Keratinocyte (primary cell): ENCODE data around the gene JAM2. TPM values are rescaled to one million over a fixed set of nuclear protein-coding genes. Genes with fewer than 3 reads are reported as not detected.

Source experiments
- DNase-seq: peaks from one replicate; pipeline ENCODE4 v3.0.0-alpha.2; 2011; ENCODE audit warnings: low read depth, missing footprints, low spot score
- FAIRE-seq: peaks from 2 replicates; lab custom pipeline; 2011; peaks lifted over from hg19 to GRCh38; lab: Jason Lieb, UNC
- H2AFZ ChIP-seq: 2 replicates; pipeline ENCODE4 v1.6.0; 2012; ENCODE audit warnings: low read length, control low read depth, inconsistent platforms; ENCODE audit not compliant: control insufficient read depth
- H3K27ac ChIP-seq: 2 replicates; pipeline ENCODE4 v1.5.1; 2011; ENCODE audit warnings: low read length; ENCODE audit not compliant: control insufficient read depth, insufficient read depth
- H3K27me3 ChIP-seq: 3 replicates; pipeline ENCODE4 v1.6.0; 2011; ENCODE audit warnings: low read length; ENCODE audit not compliant: control insufficient read depth, insufficient read depth; ENCODE audit errors: extremely low read depth
- H3K36me3 ChIP-seq, 2 experiments: 2 replicates in 1 of 2; 3 replicates in 1 of 2; pipeline ENCODE4 v1.5.1; 2011; ENCODE audit warnings: low read length in 2 of 2, mild to moderate bottlenecking in 1 of 2; ENCODE audit not compliant: control insufficient read depth in 2 of 2, insufficient read depth in 2 of 2; ENCODE audit errors: extremely low read depth in 1 of 2
- H3K4me1 ChIP-seq: 3 replicates; pipeline ENCODE4 v1.5.1; 2011; ENCODE audit warnings: low read length; ENCODE audit not compliant: control insufficient read depth, insufficient read depth; ENCODE audit errors: extremely low read depth
- H3K4me2 ChIP-seq: 3 replicates; pipeline ENCODE4 v1.6.0; 2011; ENCODE audit warnings: low read depth, low read length; ENCODE audit not compliant: control insufficient read depth, insufficient read depth; ENCODE audit errors: extremely low read depth
- H3K4me3 ChIP-seq, 3 experiments: fragments of 200-600 bp in 1 of 3; sonication (generic) in 1 of 3; 2 replicates in 2 of 3; 3 replicates in 1 of 3; pipeline ENCODE4 v1.5.1; 2011 to 2016; ENCODE audit warnings: low read length in 3 of 3, mild to moderate bottlenecking in 3 of 3, control low read depth in 2 of 3, inconsistent platforms in 1 of 3, low read depth in 1 of 3, mixed read lengths in 1 of 3, mixed run types in 1 of 3, moderate library complexity in 1 of 3; ENCODE audit not compliant: control insufficient read depth in 2 of 3, insufficient read depth in 2 of 3; ENCODE audit errors: extremely low read depth in 1 of 3
- H3K79me2 ChIP-seq: 2 replicates; pipeline ENCODE4 v1.6.0; 2012; ENCODE audit warnings: low read length; ENCODE audit not compliant: control insufficient read depth, insufficient read depth
- H3K9ac ChIP-seq: 3 replicates; pipeline ENCODE4 v1.6.0; 2011; ENCODE audit warnings: low read length; ENCODE audit not compliant: control insufficient read depth, insufficient read depth; ENCODE audit errors: extremely low read depth
- H3K9me1 ChIP-seq: 3 replicates; pipeline ENCODE4 v1.6.0; 2011; ENCODE audit warnings: low read length; ENCODE audit not compliant: control insufficient read depth, insufficient read depth; ENCODE audit errors: extremely low read depth
- H3K9me3 ChIP-seq: 2 replicates; pipeline ENCODE4 v1.5.1; 2012; ENCODE audit warnings: low read depth, low read length; ENCODE audit not compliant: control insufficient read depth
- H4K20me1 ChIP-seq: 3 replicates; pipeline ENCODE4 v1.6.0; 2011; ENCODE audit warnings: low read length; ENCODE audit not compliant: control insufficient read depth, insufficient read depth; ENCODE audit errors: extremely low read depth
- CTCF ChIP-seq, 3 experiments: IDR thresholded peaks in 1 of 3; conservative IDR thresholded peaks in 1 of 3; optimal IDR thresholded peaks in 1 of 3; 2 replicates in 2 of 3; 3 replicates in 1 of 3; pipeline versions ENCODE3 to v1.5.1; 2011; ENCODE audit warnings: low read length in 3 of 3, mild to moderate bottlenecking in 3 of 3, moderate library complexity in 2 of 3, control low read depth in 1 of 3, inconsistent platforms in 1 of 3; ENCODE audit not compliant: insufficient read depth in 2 of 3; ENCODE audit errors: extremely low read depth in 1 of 3
- EZH2 ChIP-seq: IDR thresholded peaks from one replicate; pipeline ENCODE4 v1.6.1; 2012; ENCODE audit warnings: inconsistent platforms, mild to moderate bottlenecking, low read length, moderate library complexity
- dilution Hi-C: fragments of 300-500 bp; cut with MboI; formaldehyde crosslinking; loops from one replicate; pipeline ENCODE4 v1.7.0; 2020; ENCODE audit warnings: low sequenced_read_pairs; ENCODE audit not compliant: extremely low pct_ligation_motif_present
- polyA plus RNA-seq, 5 experiments: library from polyadenylated mRNA; depleted of rRNA in 3 of 5; stranded (reverse) in 3 of 5; stranded (forward) in 1 of 5; unstranded in 1 of 5; fragments of >200 nt; gene quantifications; 1 replicate in 1 of 5; 2 replicates in 3 of 5; 3 replicates in 1 of 5; pipeline versions ENCODE4 v1.2.1 to v1.2.3, GENCODE V29; 2011 to 2012; ENCODE audit warnings: missing spikeins in 2 of 5, low read depth in 1 of 5, low replicate concordance in 1 of 5

Gene JAM2
- polyA plus RNA-seq, 1 donor (not counting 4 experiments of a cell fraction or from before 2014, with no cell fraction given): not detected

GRCh38 chr21:25701529-25701928, 62.5 kb downstream of the JAM2 start:
- no peaks in the 10 kb centered on the region for H3K4me1 ChIP-seq
- no peaks in the 10 kb centered on the region for H4K20me1 ChIP-seq
- no peak overlapping the region for H3K9ac ChIP-seq
- no peaks in the 10 kb centered on the region for H3K9me3 ChIP-seq
- DNase-seq (no peak), FAIRE-seq (no peak)
- no peaks in the 10 kb centered on the region for H3K36me3 ChIP-seq
- no peaks in the 10 kb centered on the region for H3K27me3 ChIP-seq
- no peak overlapping the region for H3K27ac ChIP-seq
- no peaks in the 10 kb centered on the region for H3K79me2 ChIP-seq
- H3K9me1 ChIP-seq: no peaks in the 10 kb centered on the region
- dilution Hi-C loops: no loop called here
- TF ChIP-seq EZH2 (no peak), CTCF (optimal IDR thresholded peaks at IDR 0.05 in 1 of 3, IDR thresholded peaks at IDR 0.05 in 1 of 3, conservative IDR thresholded peaks at IDR 0.05 in 1 of 3; ENCODE audit: extremely low read depth in 1 of 3, insufficient read depth in 2 of 3, low read length in 3 of 3) (no peak)
- H3K4me2 ChIP-seq: no peak overlapping the region
- no peak overlapping the region for H2AFZ ChIP-seq
- no peak overlapping the region for H3K4me3 ChIP-seq

- Histone ChIP-seq H4K20me1 (no peaks in the 10 kb centered on the region), H2AFZ (no peak overlapping the region), H3K9me3 (no peaks in the 10 kb centered on the region), H3K9me1 (no peaks in the 10 kb centered on the region), H3K79me2 (no peaks in the 10 kb centered on the region), H3K4me2 (no peak overlapping the region), H3K4me3 (no peak overlapping the region), H3K36me3 (no peaks in the 10 kb centered on the region), H3K4me1 (no peaks in the 10 kb centered on the region), H3K27ac (no peak overlapping the region), H3K27me3 (no peaks in the 10 kb centered on the region), H3K9ac (no peak overlapping the region)
- no peak for FAIRE-seq
- TF ChIP-seq CTCF (optimal IDR thresholded peaks at IDR 0.05 in 1 of 3, IDR thresholded peaks at IDR 0.05 in 1 of 3, conservative IDR thresholded peaks at IDR 0.05 in 1 of 3; ENCODE audit: extremely low read depth in 1 of 3, insufficient read depth in 2 of 3, low read length in 3 of 3) (peak in 2 of 3 experiments; percentile 61 to 73), EZH2 (no peak)
- no peak for DNase-seq
- dilution Hi-C loops: no loop called here
Observed at GRCh38 chr21:25708467-25709065, 69.5 kb downstream of the JAM2 start.
